ENCODE results near the gene FGF14. TPM values are rescaled to one million over a fixed set of nuclear protein-coding genes. Genes with fewer than 3 reads are reported as not detected.

FGF14 gene
- total RNA-seq, 3 donors from 2014 or later = 0.43 to 2.5 (median 0.70) TPM

GRCh38 chr13:101893021-101893420, 508.8 kb downstream of the FGF14 start:
- H3K36me3 ChIP-seq (ENCODE audit: low read depth) = no peaks in the 10 kb centered on the region
- H3K9me3 ChIP-seq = no peaks in the 10 kb centered on the region
- DNase-seq = no peak
- intact Hi-C loops (cut with DNase I, micrococcal nuclease) = no loop called here
- H3K4me1 ChIP-seq (ENCODE audit: low read depth) = no peaks in the 10 kb centered on the region
- TF ChIP-seq, protein P1, sequence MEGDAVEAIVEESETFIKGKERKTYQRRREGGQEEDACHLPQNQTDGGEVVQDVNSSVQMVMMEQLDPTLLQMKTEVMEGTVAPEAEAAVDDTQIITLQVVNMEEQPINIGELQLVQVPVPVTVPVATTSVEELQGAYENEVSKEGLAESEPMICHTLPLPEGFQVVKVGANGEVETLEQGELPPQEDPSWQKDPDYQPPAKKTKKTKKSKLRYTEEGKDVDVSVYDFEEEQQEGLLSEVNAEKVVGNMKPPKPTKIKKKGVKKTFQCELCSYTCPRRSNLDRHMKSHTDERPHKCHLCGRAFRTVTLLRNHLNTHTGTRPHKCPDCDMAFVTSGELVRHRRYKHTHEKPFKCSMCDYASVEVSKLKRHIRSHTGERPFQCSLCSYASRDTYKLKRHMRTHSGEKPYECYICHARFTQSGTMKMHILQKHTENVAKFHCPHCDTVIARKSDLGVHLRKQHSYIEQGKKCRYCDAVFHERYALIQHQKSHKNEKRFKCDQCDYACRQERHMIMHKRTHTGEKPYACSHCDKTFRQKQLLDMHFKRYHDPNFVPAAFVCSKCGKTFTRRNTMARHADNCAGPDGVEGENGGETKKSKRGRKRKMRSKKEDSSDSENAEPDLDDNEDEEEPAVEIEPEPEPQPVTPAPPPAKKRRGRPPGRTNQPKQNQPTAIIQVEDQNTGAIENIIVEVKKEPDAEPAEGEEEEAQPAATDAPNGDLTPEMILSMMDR (IDR thresholded peaks at IDR 0.05) = no peak
- ATAC-seq = no peak
- no peak overlapping the region for H3K4me3 ChIP-seq

GRCh38 chr13:101892296-101892695, 509.6 kb downstream of the FGF14 start:
- intact Hi-C loops (cut with DNase I, micrococcal nuclease) = no loop called here

DNA sequence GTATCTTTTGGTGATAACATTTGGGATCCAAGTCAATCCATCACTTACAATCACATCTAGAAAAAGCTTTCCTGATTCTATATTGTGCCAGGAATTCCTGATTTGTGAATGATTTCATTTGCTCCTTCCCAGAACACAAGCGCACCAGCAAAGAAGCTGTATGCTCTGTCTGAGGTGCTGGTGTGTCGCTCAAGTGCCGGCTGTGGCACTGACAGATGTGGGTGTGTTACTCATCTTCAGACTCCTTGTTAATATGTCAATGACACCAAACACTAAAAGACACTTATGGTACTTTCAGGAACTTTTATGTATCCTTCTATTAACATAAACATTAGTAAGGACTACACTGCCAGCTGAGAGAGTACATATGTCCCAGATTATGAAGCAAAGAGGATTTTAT, 520.3 kb downstream of the FGF14 start:
- no peaks in the 10 kb centered on the region for H3K9me3 ChIP-seq
- H3K36me3 ChIP-seq (ENCODE audit: low read depth) = no peaks in the 10 kb centered on the region
- intact Hi-C loops (cut with DNase I, micrococcal nuclease) = no loop called here
- no peak overlapping the region for H3K4me3 ChIP-seq
- DNase-seq (no peak), ATAC-seq (no peak)
- TF ChIP-seq, protein P1 (IDR thresholded peaks at IDR 0.05) = no peak
- H3K4me1 ChIP-seq (ENCODE audit: low read depth) = no peaks in the 10 kb centered on the region

More at GRCh38 chr13:101892296-101892695, 509.6 kb downstream of the FGF14 start:
- Histone ChIP-seq H3K4me3 (no peak overlapping the region), H3K4me1 (ENCODE audit: low read depth) (no peaks in the 10 kb centered on the region), H3K36me3 (ENCODE audit: low read depth) (no peaks in the 10 kb centered on the region), H3K9me3 (no peaks in the 10 kb centered on the region)
- TF ChIP-seq, protein P1 (IDR thresholded peaks at IDR 0.05) = no peak
- DNase-seq = no peak
- ATAC-seq = no peak

DNA sequence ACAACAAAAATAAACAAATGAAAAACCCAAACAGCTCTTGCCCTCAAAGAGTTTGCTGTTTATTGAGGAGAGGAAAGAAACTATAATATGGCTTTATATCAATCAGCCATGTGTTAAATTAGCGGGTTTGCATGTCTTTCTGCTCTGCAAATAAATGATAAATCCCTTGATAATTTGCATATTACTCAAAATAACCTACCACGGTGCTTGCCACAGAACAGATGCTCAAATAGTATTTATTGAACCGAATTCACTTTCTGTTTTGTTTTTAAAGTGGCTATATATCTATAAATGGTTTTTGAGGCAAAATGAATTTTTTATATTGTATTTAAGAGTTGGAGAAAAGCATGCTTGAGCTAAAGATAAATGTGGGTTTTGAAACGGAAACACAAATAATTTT, 521.3 kb downstream of the FGF14 start:
- intact Hi-C loops (cut with DNase I, micrococcal nuclease) = no loop called here
- no peaks in the 10 kb centered on the region for H3K9me3 ChIP-seq
- TF ChIP-seq, protein P1 (IDR thresholded peaks at IDR 0.05) = no peak
- no peaks in the 10 kb centered on the region for H3K4me1 ChIP-seq (ENCODE audit: low read depth)
- no peaks in the 10 kb centered on the region for H3K36me3 ChIP-seq (ENCODE audit: low read depth)
- H3K4me3 ChIP-seq = no peak overlapping the region
- DNase-seq (no peak), ATAC-seq (no peak)

- H3K36me3 ChIP-seq (ENCODE audit: low read depth) = no peaks in the 10 kb centered on the region
- TF ChIP-seq, protein P1 (IDR thresholded peaks at IDR 0.05) = no peak
- ATAC-seq (no peak), DNase-seq (no peak)
- H3K9me3 ChIP-seq = no peaks in the 10 kb centered on the region
- H3K4me1 ChIP-seq (ENCODE audit: low read depth) = no peaks in the 10 kb centered on the region
- no peak overlapping the region for H3K4me3 ChIP-seq
- intact Hi-C loops (cut with DNase I, micrococcal nuclease) = no loop called here
These were observed 524.9 kb downstream of the FGF14 start for GRCh38 chr13:101876951-101877350.
